ENCODE results near the gene NONO.
"Not testable (repeated sequence)": the region's sequence is repeated elsewhere in the genome, so short reads cannot be mapped to it uniquely, and the experiment has no call there.

The NONO gene

GRCh38 chrX:71291381-71291780, 7.9 kb downstream of the NONO start:
- DNase-seq (ENCODE audit: low read depth), result no peak

- no peak for DNase-seq (ENCODE audit: low read depth)
These were observed 9.4 kb downstream of the NONO start for GRCh38 chrX:71292669-71293365.

- no peak for DNase-seq (ENCODE audit: low read depth)
These were observed 13.4 kb downstream of the NONO start for GRCh38 chrX:71296806-71297205.

- DNase-seq (ENCODE audit: low read depth), result no peak
These were observed 14.7 kb downstream of the NONO start for GRCh38 chrX:71298119-71298518.

GRCh38 chrX:71300064-71300463, 16.6 kb downstream of the NONO start:
- DNase-seq (ENCODE audit: low read depth), result not testable (repeated sequence)

- not testable (repeated sequence) for DNase-seq (ENCODE audit: low read depth)
These were observed 17.1 kb downstream of the NONO start for GRCh38 chrX:71300495-71300894.

GRCh38 chrX:71301195-71301924, 17.9 kb downstream of the NONO start, which contains the start of gene ITGB1BP2:
ITGB1BP2 (plus strand) TSS chrX:71301750; CDS start chrX:71301807, 57 bp downstream.
- no peak for DNase-seq (ENCODE audit: low read depth)

GRCh38 chrX:71302461-71303213, 19.2 kb downstream of the NONO start:
- no peak for DNase-seq (ENCODE audit: low read depth)

- DNase-seq (ENCODE audit: low read depth), result no peak
These were observed 21.1 kb downstream of the NONO start for GRCh38 chrX:71304561-71304960.

- DNase-seq (ENCODE audit: low read depth), result no peak
These were observed 32.5 kb downstream of the NONO start for GRCh38 chrX:71315917-71316316.

- not testable (repeated sequence) for DNase-seq (ENCODE audit: low read depth)
These were observed 33.5 kb downstream of the NONO start for GRCh38 chrX:71316959-71317358.

GRCh38 chrX:71320126-71320525, 36.7 kb downstream of the NONO start:
- DNase-seq (ENCODE audit: low read depth), result no peak

GRCh38 chrX:71321731-71322130, 38.3 kb downstream of the NONO start:
- no peak for DNase-seq (ENCODE audit: low read depth)

GRCh38 chrX:71324452-71324851, 41.0 kb downstream of the NONO start:
- DNase-seq (ENCODE audit: low read depth), result not testable (repeated sequence)

GRCh38 chrX:71326394-71326793, 43.0 kb downstream of the NONO start:
- no peak for DNase-seq (ENCODE audit: low read depth)

GRCh38 chrX:71349151-71349665, 65.8 kb downstream of the NONO start:
- not testable (repeated sequence) for DNase-seq (ENCODE audit: low read depth)

- DNase-seq (ENCODE audit: low read depth), result not testable (repeated sequence)
These were observed 66.4 kb downstream of the NONO start for GRCh38 chrX:71349867-71350266.

Measured in activated T-cell treated with anti-CD3 and anti-CD28 coated beads for 48 hours (primary cell).